ENCODE measurements around the gene PPP1R14D.

PPP1R14D gene

DNA sequence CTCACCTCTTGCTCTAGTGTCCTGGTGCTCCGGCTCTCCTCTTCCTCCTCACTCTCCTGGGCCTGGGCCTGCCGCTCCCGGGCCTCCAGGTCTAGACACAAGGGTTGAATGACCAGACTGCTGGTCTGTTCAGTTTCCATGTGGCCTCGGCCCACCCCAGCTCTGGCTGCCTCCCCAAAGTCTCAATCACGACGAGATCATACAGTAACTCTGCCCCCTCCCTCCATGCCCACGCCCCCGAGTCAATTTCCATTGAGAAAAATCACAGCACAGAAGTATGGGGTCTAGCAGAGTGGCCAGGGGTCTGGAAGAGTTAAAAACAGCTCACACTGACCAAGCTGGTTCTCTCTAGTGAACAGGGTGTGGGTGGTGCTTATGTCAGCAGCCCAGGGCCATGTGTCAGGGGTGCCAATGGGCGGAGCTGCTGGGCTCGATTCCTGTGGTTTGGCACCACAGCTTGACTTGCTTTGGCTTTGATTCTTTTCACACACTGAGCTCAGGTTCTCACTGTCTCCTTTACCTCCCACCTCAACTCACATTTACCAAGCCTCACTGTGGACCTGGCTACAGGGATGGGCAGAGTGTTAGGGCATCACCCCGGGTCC, 51.9 kb downstream of the PPP1R14D start:
- peak; percentile 71 for DNase-seq

DNA sequence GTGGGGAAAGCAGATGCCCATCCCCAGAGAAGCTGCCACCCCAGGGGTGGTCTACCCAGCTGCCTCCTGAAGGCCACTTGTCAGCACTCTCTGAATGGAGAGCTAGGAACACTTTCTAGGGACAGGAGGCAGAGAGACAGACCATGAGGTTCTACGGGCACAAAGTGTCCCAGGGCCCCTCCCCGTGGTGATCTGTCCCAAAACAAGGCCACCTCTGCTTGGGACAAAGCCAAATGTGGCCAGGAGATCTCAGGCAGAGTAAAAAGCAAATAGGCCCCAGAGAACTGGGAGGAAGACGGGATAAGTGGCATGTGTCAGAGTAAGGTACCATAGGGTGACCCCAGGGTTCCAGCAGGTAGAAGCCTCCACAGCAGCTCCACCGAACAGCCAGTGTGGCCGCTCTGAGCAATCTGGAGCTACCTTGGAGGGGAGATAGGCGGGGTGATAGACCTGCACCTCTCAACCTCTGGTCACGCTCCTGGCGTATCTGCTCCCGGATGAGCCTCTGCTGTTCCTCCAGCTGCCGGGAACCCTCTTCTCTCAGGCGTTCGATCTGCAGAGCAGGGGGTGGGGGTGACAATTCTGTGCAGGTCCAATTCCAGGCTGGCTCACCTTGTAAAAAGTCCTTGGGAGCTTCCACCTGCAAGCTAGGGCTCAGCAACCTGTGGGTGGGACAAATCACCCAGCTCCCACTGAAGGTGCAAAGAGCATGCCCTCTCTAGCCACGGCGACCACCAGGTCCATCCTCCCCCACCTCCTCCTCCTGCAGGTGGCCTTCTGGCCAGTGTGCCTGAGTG, 52.6 kb downstream of the PPP1R14D start:
- no peak for DNase-seq

- DNase-seq = no peak
These were observed 53.5 kb downstream of the PPP1R14D start for GRCh38 chr15:40775007-40775406.

DNA sequence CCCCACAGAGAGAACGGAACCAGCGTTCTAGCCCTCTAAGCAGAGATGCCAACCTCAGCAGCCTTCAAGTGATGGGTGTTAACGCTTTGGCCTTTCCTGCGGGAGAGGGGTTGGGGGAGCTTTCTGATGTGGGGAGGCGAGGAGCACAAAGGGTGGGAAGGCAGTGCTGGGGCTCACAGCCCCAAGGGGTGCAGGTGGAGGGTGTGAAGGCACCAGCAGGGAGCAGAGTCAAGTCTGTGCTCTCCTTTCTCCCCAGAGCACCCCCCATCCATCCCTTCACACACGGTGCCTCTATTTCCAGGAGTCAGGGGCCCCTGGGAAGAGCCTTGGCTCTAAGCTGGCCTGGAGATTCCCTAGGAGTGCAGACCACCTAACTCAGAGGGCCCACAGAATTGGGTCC, 54.6 kb downstream of the PPP1R14D start:
- no peak for DNase-seq

DNA sequence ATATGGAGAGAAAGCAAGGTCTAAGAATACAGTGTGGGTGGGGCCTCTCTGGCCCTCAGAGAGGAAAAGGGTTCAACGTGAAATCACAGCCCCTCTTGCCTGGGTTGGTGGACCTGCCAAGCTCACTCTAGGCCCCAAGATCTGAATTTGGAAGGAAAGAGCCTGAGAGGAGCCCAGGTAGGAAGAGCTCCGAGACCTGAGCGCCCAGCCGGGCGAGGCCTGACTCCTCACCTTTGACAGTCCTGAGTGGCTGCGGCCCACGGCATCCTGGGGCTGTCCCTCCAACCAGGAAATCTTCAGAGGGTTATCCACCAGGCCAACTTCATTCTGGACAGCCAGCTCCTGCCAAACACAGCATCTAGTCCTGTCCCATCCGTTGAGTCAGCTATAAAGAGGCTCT, 55.0 kb downstream of the PPP1R14D start:
- DNase-seq = no peak

DNA sequence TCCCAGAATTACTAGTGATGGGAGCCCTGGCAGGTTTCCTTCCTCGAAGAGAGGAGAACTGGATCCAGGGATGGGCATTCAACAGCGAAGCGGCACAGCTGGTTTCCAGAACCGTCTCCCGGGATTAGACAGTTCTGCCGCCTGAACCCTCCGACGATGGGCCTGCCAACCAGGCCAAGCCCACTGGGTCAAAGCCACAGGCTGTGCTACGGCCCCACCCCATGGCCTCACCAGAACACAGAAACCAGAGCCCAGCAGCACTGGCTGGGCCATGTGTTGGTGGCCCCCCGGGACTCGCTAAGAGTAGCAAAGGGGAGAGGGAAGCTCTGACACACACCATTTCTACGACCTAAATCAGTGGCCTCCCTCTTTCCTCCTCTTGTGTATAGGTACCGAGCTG, 56.5 kb downstream of the PPP1R14D start:
- no peak for DNase-seq

DNA sequence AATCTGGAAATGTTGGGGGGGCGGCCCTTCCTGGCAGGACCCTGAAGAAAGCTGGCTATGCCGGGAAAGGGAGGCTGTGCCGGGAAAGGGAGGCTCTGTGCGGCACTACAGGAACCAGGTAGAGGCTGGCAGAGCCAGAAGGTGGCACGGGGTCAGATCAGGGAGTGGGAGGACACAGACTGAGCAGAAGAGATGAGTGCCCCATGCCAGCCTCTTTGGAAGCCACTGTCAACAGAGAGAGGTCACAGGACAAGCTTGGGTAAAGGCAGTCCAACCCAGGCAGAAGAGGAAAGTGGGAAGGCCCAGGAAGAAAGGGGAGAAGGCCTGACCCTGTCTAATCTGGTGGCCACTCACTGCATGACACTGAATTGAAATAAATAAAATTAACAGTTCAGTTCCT, 57.3 kb downstream of the PPP1R14D start:
- no peak for DNase-seq

DNA sequence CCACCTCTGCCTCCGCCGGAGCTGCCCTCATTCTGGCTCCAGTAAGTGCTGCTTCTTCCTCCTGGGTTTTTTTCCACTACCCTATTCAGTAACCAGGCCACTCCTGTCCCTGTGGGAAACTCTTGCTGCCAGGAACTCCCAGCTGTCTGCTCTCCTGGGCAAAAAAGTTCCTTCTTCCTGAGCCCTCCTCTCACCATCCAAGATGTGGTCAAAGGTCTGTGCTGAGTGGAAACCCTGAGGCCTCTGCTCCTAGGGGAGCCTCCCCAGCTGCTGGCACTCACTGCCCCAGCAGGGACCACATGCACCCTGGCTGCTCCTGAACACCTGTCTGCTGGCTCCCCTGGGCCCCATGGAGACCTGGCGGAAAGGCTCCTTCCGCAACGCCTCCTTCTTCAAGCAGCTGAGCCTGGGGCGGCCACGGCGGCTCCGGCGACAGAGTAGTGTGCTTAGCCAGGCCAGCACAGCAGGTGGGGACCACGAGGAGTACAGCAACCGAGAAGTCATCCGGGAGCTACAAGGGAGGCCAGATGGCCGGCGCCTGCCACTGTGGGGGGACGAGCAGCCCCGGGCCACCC, 58.3 kb downstream of the PPP1R14D start:
- no peak for DNase-seq

- peak; percentile 47 for DNase-seq
These were observed 59.0 kb downstream of the PPP1R14D start, which contains the start of gene C15orf62 for GRCh38 chr15:40769274-40770146. Gene C15orf62, plus strand, starts transcription at chr15:40769980. Its CDS starts 516 bp downstream, at chr15:40770496.

DNA sequence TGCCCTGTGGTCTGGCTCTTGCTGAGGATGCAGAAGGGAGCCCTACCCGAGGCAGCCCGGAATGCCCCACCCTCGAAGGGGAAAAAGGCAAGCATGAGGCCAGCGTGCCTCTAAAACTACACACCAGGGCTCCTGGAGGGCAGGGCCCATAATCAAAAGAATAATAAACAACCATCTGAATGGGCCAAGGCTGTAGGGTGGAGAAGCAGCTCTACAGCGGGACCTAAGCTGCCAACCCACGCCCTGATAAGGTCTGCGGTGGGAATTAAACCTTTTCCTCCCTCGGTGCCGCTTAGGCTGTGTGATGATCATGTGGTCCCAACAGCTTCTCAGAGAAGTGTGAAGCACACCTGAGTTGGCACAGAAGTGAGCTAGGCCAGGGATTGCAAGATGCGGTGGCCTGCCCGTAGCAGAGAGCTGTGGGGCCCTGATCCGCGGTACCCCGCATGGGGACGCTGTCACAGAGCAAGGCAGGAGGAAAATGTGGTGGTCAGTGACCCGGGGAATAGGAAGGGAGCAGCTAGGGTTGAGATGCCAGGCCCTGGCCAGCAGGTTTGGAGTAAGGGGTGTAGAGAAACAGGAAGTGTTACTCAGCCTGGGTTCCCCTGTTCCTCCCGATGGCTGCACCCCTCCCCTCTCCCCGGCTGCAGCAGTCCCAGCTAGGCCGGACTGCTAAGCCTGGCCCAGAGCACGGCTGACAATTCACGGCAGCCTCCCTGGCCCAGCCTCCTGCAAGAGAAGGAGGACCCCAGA, 59.8 kb downstream of the PPP1R14D start:
- DNase-seq = no peak

GRCh38 chr15:40767838-40768500, 60.5 kb downstream of the PPP1R14D start:
- no peak for DNase-seq

DNA sequence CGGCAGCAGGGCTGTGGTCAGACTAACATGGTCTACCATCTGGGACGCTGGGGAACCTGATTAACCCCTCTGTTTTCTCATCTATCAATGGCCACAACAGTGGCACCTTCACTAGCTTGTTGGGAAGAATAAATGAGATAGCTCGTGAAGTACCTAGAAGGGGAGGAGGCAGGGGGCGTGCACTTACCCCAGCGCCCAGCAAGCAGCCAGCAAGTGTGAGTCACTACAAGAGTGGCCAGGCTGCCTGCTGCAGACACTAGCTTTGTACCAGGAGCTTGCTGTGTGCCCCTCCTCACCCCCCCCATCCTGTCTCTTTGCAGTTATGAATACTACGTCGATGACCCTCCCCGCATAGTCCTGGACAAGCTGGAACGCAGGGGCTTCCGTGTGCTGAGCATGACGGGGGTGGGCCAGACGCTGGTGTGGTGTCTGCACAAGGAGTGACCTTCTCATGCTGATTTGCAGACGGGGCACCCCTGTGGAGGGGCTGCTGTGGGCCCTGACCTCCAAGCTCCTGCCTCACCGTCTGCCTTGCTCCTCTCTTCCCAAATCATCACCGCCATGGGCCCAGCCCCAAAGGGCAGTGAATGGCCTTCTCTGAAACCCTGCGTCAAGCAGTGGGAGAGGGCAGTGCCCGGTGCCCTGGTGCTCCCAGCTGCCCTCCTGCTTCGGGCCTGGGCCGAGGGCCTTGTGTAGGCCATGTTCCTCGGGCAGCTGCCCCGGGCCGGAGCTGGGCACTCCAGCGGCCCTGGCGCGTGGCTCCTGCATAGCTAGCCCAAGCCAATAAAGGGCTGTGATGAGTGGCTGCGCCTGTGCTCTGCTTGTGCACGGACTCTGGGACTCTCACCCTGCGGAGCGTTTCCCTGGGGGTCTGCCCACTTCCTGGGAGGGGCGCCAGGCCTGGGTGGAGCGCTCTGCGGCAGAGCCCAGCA, 61.3 kb downstream of the PPP1R14D start:
- DNase-seq = no peak

- no peak for DNase-seq
These were observed 62.2 kb downstream of the PPP1R14D start for GRCh38 chr15:40766194-40766815.

Measured in inflammatory macrophage treated with lipopolysaccharide for 4 hours (primary cell).